Cardiac septum (tissue), 1 donor: ENCODE results near the gene R3HCC1L. TPM values are rescaled to one million over a fixed set of nuclear protein-coding genes. Genes with fewer than 3 reads are reported as not detected.

Source experiments
- DNase-seq: peaks from one replicate; pipeline ENCODE4 v3.0.0-alpha.2; 2020; ENCODE audit warnings: low spot score
- intact Hi-C: fragments of 100-400 bp; cut with DNase I; formaldehyde crosslinking; loops from one replicate; pipeline ENCODE4 v1.14.0; 2022
- total RNA-seq: library from RNA; stranded (reverse); fragmentation: NEBNext Ultra II Directional; extraction: Animal tissue kit (Norgen Biotek cat#: 25700); gene quantifications from one replicate; pipeline ENCODE4 v1.2.1, GENCODE V29; 2021
- donor health status: DM: no; HTN: no; CAD: no.

R3HCC1L gene
- total RNA-seq, 1 donor from 2014 or later: 6.8 TPM

- intact Hi-C loops: no loop called here
- DNase-seq: no peak
Measured at GRCh38 chr10:98294270-98294627, 159.8 kb downstream of the R3HCC1L start.

Other genes starting within 250 kb of the R3HCC1L start
- gene CRTAC1, start 104.0 kb upstream of the R3HCC1L start, total RNA-seq: 3.2 TPM
- gene LOXL4, start 133.5 kb downstream of the R3HCC1L start, total RNA-seq: 17.9 TPM